Retina (tissue), 1 donor: ENCODE measurements around the gene CNTNAP2.
"Not testable (repeated sequence)": the region's sequence is repeated elsewhere in the genome, so short reads cannot be mapped to it uniquely, and the experiment has no call there.

Source experiments
- DNase-seq: peaks from one replicate; pipeline ENCODE4 v3.0.0-alpha.2; 2016

Gene CNTNAP2

GRCh38 chr7:147048864-147049263 lies 932.3 kb downstream of the CNTNAP2 start:
- no peak for DNase-seq

DNA sequence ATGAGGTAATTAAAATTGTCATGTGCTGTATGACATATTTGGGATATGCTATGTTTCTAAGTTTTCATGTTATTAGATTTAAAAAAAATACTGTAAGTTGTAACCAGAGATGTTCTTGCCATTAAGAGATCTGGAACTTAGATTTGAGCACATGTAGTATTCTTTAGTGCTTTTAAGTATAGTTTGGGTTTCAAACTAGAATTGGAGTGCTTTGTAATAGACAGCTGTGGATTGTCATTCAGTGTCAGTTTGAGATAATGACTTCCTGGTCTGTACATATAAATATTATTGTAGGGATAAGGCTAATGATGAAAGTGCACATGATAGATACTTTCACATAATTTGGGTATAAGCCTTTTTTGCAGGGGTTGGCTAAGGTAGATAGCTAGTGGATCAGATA lies 936.2 kb downstream of the CNTNAP2 start:
- DNase-seq = no peak

- DNase-seq = no peak
These were observed 937.1 kb downstream of the CNTNAP2 start for GRCh38 chr7:147053746-147054145.

GRCh38 chr7:147060070-147060469 lies 943.5 kb downstream of the CNTNAP2 start:
- DNase-seq = no peak

GRCh38 chr7:147062897-147063296 lies 946.3 kb downstream of the CNTNAP2 start:
- no peak for DNase-seq

- no peak for DNase-seq
These were observed 952.2 kb downstream of the CNTNAP2 start for GRCh38 chr7:147068842-147069241.

DNA sequence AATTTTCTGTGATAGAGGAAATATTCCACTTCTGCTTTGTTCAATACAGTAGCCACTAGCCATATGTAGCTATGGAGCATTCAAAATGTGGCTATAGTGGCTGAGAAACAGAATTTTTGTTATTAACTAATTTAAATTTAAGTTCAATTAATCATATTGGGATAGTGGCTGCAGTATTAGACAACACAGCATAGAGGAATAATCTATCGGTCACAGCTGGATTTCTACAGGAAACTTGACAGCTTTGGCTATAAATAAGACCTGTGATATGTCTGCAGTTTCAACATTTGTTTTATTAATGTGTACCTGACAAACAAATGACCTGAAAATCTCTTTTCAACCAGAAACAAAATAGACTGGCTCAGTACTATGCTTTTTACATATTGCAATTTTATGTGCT lies 953.2 kb downstream of the CNTNAP2 start:
- no peak for DNase-seq

DNA sequence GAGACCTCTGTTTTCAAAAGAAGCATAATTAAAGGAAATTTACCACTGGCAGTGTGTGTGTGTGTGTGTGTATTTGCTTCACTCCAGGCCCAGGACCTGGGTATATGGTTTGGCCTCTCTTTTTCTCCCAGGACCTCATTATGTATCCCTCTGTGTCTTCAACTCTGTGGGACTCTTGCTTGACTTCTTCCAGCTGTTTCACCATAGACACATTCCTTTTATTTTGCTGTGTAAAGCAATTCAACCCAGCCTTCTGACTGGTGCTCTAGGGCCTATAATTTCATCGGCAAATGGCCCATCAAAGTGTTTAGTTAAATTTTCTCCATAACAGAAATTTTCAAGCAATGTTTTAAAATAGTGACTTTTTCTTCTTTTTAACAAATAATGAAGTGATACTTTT lies 954.3 kb downstream of the CNTNAP2 start:
- no peak for DNase-seq

DNA sequence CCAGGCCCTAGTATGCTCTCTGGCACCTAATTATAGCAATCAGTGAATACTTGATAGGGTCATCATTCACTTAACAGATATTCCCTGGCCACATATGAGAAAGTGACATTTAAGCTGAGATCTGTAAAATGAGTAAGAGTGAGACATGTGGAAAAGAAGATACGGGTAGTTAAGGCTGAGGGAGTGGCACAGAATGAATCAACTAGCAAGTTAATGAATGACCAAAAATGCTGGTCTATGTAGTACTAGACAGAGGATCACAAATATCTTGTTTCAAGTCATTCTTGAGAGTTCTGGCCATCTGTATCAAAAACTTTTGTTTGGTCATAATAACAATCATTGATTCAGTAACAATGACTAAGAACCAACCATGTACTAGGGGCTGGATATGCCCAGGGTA lies 954.9 kb downstream of the CNTNAP2 start:
- DNase-seq = no peak

DNA sequence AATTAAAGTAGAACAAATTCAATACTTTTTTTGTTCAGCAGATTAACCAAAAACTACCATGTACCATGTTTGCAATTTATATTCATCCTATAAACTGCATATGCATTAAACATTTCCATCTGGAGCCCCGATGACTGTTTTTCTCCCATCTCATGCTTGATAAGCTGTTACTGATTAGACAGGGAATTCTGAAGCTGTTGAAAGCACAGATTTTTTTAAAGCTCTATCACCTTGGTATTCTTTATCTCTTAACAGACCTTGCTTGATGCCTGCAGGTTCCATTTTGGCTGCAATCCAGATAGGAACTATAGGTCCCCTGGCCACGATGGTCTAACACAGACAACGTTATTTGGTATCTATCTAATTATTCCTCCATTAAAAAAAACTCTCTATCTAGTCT lies 961.7 kb downstream of the CNTNAP2 start:
- no peak for DNase-seq

GRCh38 chr7:147079083-147079482 lies 962.5 kb downstream of the CNTNAP2 start:
- DNase-seq = no peak

DNA sequence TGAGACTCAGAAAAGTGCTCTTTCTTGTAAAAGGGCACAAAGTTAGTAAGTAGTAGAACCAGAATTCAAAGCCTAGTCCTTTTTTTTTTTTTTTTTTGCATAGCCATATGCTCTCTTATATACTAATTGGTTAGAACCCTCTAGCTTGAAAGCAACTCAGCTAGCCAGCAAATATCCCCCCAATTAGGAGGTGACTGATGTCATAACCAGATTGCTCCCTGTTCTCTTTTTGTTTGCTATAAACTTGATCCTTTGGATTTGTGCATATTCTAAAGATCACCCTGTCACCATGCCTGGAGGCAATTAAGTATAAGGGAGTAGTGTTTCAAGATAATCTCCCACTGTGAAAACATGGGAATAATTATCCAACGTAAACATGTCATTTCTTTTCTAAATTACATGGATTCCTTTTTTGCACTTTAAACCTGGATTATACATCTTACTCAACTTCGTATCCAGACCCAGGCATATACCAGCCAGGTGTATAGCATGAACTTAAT lies 963.4 kb downstream of the CNTNAP2 start:
- DNase-seq = no peak

- no peak for DNase-seq
These were observed 964.5 kb downstream of the CNTNAP2 start for GRCh38 chr7:147081117-147081516.

DNA sequence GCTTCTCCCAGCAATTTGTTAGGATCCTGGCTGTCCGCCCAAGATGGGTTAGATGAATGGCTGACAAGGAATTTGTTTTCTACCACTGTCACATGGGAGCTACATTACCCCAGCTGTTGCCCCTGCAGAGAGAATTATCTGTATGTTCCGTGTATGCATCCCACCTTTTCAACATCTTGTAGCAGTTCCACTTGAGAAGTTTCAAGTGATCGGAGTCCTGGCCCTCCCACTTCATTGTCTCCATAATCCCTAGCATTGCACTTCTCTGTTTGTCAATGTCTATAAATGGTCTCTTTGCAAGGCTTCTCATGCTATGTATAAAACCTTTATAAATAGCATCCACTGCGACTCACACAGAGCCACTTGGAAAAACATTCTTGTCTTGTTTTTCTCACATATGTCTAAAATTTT lies 972.5 kb downstream of the CNTNAP2 start:
- DNase-seq = no peak

GRCh38 chr7:147089608-147090007 lies 973.0 kb downstream of the CNTNAP2 start:
- DNase-seq = no peak

DNA sequence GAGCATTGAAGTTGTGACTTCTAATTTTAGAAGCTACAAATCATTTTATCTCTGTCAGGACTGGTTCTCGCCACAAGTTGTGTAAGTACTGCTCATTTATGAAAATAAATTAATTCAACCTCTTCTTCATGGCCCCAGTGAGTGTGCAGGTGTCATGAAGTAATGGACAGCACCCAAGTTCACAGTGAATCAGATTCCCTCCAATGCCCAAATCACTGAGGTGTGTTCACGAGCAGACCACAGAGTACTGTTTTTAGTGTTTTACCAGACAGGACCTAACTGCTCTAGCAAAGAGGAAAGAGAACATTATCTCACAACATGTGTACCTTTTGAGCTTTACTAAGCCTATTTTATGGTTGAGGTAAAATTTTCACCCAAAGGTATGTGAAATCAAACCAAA lies 980.0 kb downstream of the CNTNAP2 start:
- no peak for DNase-seq

DNA sequence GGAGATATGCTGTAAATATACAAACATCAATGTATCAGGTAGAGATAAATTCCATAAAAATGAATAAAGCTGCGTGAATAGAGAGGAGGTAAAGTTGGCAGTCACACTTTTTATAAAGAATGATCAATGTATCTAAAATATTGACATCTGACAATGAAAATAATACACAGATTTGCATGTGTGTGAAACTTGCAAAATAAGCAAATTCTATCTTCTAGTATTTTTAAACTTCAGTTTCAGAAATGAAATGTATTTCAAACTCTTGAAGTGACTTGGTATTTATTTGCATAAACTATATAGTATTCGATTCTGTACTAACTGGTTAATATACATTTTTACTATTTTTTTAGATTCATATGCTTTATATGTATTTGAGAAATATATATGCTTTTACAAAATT lies 986.6 kb downstream of the CNTNAP2 start:
- DNase-seq = no peak

DNA sequence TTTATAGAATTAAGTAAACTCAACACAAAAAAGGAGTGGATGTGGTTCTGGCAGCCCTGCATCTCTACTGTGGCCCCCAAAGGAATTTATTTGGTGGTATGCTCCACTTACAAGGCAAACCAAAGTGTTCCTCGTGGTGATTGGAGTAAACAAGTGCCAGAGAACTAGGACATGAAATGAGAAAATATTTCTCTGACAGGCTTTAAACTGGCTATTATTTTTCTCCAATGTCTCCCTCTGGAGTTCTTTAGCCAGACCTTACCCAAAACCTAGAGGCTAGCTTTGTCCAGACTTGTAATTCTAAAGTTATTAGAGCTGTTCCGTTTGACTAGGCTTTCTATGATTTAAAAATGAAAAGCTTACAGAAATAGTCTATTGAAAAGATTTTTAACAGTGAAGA lies 990.1 kb downstream of the CNTNAP2 start:
- no peak for DNase-seq

- not testable (repeated sequence) for DNase-seq
These were observed 997.9 kb downstream of the CNTNAP2 start for GRCh38 chr7:147114525-147114924.

GRCh38 chr7:147136352-147136751 lies 1019.8 kb downstream of the CNTNAP2 start:
- DNase-seq = no peak

- DNase-seq = no peak
These were observed 1028.6 kb downstream of the CNTNAP2 start for GRCh38 chr7:147145194-147145593.

GRCh38 chr7:147146169-147146568 lies 1029.6 kb downstream of the CNTNAP2 start:
- no peak for DNase-seq

GRCh38 chr7:147151661-147152060 lies 1035.1 kb downstream of the CNTNAP2 start:
- no peak for DNase-seq

DNA sequence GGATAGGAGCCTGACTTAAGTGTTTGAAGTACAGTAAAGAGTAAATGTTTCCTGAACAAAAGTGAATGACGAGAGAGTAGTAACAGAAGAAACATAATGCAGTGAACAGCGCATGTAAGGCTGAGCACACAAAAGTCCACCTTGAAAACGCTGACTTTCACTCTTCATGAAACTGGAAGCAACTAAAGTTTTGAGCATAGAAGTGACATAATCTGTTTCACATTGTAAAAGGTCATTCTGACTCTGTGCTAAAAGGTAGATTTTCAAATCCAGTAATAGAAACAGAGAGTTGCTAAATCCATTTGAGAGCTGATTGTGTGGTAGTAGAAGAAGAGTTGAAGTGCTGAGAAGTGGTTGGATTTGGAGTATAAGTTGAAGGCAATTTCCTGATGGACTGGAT lies 1037.0 kb downstream of the CNTNAP2 start:
- DNase-seq = no peak

DNA sequence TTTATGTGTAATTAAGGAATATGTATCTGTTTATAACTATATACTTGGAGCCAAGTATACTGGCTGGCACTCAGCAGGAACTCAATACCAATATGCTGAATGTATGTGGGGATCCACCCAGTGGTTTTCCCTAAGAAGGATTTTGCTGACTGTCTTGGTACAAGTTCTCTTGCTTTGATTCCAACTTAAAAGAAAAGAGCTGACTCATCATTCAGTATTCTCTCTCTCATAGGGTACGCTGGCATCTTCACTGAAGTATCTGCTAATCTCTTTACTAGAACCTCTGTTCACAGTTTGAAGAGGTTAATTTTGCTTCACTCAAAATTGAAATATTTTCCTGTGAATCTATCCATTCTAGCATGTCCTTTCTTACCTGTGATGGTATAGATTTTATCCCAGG lies 1044.8 kb downstream of the CNTNAP2 start:
- DNase-seq = no peak
